WI38 (cell line): ENCODE results near the gene YWHAQ.

Experiments used
- H3K4me3 ChIP-seq: 2 replicates; pipeline ENCODE4 v1.5.1; 2011; ENCODE audit warnings: low read depth, mild to moderate bottlenecking, control low read depth, low read length
- CTCF ChIP-seq: IDR thresholded peaks from 2 replicates; pipeline ENCODE4 v1.5.1; 2012; ENCODE audit warnings: low read depth, mild to moderate bottlenecking, control low read depth, low read length

Gene YWHAQ

GRCh38 chr2:9661261-9661660, 30.5 kb upstream of the YWHAQ start:
- no peak overlapping the region for H3K4me3 ChIP-seq
- TF ChIP-seq CTCF, result no peak

DNA sequence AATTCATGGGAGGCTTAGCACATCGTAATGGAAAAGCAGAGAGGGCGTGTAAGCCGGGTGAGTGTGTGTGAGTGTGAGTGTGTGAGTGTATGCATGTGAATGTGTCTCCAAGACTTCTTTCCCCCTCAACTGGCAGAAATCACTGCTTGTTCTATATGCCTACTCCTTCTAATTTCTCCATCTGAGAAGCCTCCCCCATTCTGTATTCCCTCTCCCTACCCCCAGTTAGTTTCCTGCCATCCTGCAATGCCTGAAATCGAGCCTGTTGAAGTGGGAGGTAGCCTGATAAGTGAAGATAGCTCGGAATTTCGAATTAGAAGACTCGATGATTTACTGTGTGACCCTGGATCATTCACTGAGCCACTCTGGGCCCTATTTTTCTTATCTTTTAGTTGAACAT, 30.0 kb upstream of the YWHAQ start:
- no peak overlapping the region for H3K4me3 ChIP-seq
- no peak for TF ChIP-seq CTCF

DNA sequence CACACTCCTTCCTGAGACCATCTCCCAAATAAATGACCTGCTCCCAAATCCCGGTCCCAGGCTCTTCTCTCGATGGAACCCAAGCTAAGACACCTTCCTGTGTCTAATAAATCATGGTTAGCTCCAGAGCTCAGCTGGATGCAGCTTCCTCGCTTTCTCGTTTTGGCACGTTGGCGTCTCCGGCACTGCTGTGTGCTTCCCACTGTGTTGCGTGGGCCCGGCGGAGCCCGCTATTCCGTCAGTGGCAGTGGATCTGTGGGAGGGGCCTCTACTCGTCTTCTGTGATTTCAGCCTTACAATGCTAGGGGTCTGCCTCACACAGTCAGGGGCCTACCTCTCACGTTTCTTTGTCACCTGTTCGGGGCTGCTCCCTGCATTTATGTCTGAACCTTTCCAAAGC, 29.4 kb upstream of the YWHAQ start:
- no peak for TF ChIP-seq CTCF
- no peak overlapping the region for H3K4me3 ChIP-seq

- H3K4me3 ChIP-seq, result no peak overlapping the region
- no peak for TF ChIP-seq CTCF
Measured at GRCh38 chr2:9658972-9659371, 28.2 kb upstream of the YWHAQ start.

- no peak for TF ChIP-seq CTCF
- H3K4me3 ChIP-seq, result no peak overlapping the region
Measured at GRCh38 chr2:9657731-9658130, 26.9 kb upstream of the YWHAQ start.

DNA sequence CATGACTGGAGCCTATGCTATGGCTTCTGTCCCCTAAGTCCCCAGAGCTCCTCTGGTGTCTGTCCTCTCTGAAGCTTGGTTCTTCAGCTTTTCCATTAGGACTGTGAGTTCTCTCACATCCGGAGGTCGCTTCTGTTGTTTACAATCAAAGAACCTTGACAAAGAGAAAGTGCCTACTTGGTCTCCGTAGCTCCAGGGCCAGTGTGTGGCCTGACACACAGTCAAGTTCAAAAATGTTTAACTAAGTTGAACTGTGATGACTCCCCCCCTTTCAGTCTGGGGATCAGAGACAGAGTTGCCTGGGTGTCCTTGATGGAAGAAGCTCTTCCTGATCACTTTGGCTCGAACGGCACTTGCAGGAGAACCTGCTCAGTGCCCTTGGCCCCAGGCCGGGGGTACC, 26.3 kb upstream of the YWHAQ start:
- TF ChIP-seq CTCF, result no peak

DNA sequence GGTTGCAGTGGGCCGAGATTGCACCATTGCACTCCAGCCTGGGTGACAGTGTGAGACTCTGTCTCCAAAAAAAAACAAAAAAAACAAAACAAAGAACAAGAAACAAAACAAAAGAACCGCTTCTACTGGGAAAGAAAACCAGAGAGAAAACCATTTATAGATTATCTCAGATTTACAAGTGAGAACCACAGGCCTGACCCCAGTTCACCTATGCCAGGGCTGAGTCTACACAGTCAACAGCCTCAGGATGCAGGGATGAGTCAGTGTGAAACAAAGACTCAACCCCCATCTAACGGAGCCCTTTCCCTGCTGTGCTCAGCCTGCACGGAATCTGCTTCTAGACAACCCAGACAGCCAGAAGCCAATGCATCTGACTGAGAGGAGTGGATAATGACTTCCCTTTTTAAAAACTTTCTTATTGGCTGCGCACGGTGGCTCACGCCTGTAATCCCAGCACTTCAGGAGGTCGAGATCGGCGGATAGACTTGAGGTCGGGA, 25.5 kb upstream of the YWHAQ start:
- no peak for TF ChIP-seq CTCF

More for the DNA sequence above, 26.3 kb upstream of the YWHAQ start:
- H3K4me3 ChIP-seq, result no peak overlapping the region

More for the DNA sequence above, 25.5 kb upstream of the YWHAQ start:
- H3K4me3 ChIP-seq, result no peak overlapping the region
